Measurements from ENCODE around the gene DDC.

The DDC gene

DNA sequence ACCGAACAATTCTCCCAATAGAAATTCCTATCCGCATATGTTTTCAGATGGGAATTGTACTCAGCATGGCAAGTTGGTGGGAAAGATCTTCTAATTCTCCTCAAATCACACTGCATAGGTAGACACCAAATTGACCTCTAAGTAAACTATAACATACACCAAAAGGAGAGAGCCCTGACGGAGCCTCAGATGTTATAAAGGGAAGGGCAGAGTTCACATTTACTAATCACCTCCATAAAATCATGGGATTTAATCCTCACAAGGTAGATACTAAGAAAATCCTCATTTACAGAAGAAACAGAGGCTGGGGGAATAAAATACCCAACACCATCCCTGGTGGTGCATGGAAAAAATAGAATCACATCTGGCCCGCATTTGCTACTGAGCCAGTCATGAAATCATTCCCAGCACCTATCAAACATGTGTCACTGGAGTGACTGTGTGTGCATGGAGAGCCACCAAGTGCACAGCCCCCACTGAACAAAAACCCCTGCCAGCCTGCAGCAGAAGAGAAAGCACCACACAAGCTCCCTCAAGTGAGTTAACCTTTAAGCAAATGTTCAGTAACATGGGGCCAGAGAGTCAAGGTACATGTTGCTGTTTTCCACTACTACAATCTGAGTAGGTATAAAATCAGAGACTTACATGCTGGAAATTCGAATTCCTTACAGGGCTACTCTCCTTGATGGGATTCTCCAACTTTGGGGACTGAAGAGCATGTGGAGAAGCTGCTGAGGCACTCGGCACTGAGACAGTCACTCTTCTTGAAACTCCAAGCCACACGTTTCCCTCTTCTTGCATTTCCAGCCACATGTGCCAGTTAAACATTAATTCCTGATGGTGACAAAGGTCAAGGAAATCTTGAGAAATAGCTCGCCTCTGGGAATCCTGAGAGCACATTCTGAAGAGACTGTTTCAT is at the start of gene DDC:
TSS of gene DDC (minus strand) at position 766 of the 919 bp plus-strand sequence. CDS start 21,320 bp downstream, outside the sequence.
- no peak for DNase-seq (ENCODE audit: low spot score)

- DNase-seq (ENCODE audit: low spot score): no peak
Observed at GRCh38 chr7:50613473-50613872, 48.3 kb upstream of the DDC start.

DNA sequence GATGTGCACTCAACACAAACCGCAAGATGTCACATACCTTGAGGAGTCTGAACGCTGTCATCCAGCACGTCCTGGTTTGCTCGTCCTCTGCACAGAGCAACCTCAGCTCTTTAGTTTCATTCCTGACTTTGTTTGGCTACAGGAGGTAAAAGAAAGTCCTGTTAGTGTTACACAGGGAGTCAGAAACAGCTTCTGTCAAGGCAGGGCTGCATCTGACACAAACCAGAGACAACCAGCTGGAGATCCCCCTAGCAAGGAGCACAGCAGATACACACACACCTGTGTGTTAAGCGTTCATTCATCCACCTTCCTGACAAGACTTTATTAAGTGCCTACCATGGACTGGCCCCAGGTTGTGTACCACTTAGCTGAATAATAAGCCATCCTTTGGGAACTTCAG is 47.5 kb upstream of the DDC start:
- no peak for DNase-seq (ENCODE audit: low spot score)

DNA sequence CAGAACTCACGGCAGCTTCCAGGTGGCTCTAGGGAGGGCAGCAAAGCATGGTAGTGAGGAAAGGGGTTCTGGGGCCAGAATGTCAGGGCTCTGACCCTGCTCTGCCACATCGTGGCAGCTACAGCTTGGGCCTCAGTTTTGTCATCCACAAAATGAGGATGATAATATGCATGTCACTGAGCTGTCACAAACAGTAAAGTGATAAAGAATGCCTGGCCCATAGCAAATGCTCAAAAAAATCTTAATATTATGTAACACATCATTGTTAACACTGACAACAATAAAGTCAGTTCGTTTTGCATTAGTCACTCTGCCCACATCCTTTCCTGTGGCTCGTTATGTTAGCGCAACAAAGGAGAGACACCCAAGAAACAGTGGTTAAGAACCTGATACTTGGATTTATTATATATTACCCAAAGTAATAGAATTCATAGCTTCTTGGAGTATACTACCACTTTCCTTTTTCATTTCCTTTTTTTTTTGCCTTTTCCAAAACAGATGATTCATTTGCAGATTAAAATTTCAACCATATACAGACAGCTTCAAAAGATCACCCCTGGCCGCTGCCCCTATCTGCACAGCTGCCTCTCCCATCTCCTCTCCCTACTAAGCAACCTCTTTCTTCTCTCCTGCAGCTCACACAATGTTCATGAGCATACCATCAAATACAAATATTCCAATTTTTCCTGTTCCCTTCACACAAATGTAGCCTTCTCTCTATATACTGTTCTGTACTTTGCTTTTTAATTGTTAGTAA is 45.5 kb upstream of the DDC start:
- no peak for DNase-seq (ENCODE audit: low spot score)

DNA sequence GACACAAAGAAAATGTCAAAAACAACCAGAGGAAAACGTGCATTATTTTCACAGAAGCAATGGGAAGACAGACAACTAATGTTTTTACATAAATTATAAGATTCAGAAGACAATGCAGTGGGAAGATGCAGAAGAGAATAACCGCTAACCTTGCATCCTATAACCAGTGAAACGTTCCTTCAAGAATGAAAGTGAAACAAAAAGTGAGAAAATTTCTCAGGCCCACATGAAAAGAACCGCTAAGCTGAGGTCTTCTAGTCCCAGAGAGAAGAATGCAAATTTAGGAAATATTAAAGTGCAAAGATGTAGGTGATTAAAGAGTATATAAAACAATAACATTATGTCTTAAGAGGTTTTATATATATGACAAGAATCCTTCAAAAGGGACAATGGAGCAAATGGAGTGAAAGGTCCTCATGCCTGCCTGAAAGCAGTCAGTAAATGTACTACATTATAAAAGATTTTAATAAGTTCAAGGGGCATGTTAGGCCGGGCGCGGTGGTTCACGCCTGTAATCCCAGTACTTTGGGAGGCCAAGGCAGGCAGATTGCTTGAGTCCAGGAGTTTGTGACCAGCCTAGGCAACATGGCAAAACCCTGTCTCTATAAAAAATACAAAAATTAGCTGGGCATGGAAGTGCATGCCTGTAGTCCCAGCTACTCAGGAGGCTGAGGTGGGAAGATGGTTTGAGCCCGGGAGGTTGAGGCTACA is 43.1 kb upstream of the DDC start:
- no peak for DNase-seq (ENCODE audit: low spot score)

GRCh38 chr7:50607524-50608125 is 42.4 kb upstream of the DDC start:
- no peak for DNase-seq (ENCODE audit: low spot score)

- DNase-seq (ENCODE audit: low spot score): no peak
Observed at GRCh38 chr7:50605059-50605458, 39.9 kb upstream of the DDC start.

DNA sequence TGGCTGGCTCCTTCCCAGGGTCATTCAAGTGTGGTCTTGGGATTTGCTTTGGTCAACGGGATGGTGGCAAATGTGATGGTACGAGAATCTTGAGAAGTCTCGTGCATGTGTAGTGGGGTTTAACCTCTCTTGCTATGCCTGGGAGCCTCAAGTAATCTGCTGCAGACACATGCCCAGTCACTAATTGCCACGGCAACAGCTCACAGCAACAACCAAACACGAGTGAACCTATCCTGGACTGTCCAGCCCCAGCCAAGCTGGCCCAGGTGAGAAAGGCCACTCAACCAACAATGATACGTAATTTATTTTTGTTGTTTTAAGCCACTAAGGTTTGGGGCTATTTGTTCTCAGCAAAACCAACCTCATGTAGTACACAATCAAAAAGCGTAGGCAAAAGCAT is 38.1 kb upstream of the DDC start:
- no peak for DNase-seq (ENCODE audit: low spot score)

- DNase-seq (ENCODE audit: low spot score): no peak
Observed at GRCh38 chr7:50599385-50599784, 34.2 kb upstream of the DDC start.

DNA sequence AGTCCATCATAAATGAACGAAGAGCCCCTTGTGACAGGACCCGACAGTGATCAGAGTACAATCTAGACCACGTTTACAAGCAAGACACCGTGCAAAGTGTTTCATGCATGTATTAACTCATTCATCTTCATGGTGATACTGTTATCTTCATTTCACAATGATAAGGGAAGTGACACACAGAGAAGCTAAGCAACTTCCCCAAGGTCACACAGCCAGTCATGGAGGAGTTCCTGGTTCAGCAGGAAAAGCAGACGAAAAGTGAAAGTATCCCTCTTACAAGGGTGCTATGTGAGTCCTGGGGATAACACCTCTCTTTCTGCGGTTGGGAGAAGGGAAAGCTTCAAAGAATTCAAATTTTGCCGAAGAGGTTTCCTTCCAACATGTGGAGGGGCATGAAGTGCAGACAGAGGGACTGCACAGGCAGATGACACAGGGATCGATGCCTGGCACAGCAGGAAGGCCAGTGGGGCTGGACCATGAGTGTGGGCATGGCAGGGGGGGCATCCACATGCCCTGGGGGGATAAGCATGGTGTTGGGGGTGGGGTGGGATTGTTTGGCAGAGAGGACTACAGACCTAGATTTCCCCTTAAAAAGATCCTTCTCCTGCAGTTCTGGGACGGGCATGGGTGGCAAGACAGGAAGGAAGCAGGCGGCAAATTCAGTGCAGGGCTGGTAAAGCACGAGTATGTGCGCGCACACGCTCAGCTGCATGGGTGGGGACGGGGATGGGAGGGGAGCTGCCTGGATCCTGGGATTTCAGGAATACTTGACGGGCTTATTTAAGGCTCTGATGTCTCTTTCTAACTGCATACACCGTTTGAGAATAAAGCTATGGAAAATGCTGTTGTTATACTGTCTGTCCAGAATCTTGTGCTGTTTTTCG is 33.5 kb upstream of the DDC start:
- DNase-seq (ENCODE audit: low spot score): no peak

- DNase-seq (ENCODE audit: low spot score): no peak
Observed at GRCh38 chr7:50596484-50596883, 31.3 kb upstream of the DDC start.

GRCh38 chr7:50595491-50596102 is 30.4 kb upstream of the DDC start:
- no peak for DNase-seq (ENCODE audit: low spot score)

GRCh38 chr7:50594734-50595485 is 29.7 kb upstream of the DDC start:
- DNase-seq (ENCODE audit: low spot score): no peak

DNA sequence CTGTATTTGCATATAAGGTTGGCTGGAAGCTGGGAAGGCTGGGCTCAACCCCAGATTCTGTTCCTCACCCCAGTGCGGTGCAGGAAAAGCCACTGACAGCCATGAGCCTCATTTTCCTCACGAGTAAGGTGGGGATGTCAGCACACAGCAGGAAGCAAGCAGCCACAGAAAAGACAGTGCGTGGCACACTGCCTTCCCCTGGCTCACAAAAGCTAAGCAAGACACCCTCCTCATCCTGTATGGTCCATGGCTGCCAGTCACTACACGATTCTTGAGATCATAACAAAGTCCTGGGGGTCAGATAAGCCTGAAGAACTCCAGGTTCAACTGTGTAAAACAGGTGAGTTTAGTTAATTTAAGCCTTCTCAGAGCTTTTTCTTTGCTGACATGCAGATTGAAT is 28.9 kb upstream of the DDC start:
- DNase-seq (ENCODE audit: low spot score): no peak

- DNase-seq (ENCODE audit: low spot score): no peak
Observed at GRCh38 chr7:50592940-50593339, 27.7 kb upstream of the DDC start.

DNA sequence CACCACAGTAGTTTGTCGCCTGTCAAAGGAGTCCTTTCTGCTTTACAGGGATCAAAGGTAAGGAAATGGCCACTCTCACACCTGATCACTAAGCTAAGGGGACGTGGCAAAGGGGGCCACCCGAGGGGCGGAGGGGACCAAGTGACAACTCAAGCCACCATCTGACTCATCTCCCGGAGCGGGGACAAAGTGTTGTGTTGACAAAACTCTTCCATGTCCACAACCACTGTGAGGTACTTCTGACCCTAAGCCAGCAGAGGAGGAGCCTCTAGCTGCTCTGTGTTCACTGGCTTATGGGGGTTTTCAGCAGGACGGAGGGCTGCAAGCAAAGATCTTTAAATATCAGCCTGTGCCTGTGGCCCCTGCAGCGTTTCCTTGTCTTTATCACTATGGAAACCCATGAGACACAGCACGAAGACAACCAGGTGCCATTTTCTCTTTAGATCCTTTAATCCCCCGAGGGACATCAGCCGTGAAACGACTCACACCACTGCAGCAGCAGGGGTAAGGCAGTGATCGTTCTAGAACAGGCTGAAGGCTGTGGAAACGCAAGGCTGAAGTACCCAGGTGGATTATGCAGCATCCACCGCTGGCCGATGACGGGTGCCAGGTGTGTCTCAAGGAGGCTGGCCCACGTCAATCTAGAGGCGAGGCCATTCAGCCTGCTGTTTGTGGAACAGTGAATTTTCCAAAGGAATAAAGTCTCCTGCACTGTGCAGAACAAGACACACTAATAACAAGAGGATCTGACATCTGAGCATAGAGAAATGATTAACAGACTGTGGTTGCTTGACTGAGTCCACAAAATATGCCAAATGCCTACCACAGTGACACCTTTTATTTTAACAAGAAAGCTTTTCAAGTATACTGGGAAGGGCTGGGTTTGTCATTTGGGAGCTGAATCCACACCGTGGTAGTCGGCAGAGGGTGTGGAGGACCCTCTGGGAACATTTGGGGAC is 26.6 kb upstream of the DDC start:
- no peak for DNase-seq (ENCODE audit: low spot score)

DNA sequence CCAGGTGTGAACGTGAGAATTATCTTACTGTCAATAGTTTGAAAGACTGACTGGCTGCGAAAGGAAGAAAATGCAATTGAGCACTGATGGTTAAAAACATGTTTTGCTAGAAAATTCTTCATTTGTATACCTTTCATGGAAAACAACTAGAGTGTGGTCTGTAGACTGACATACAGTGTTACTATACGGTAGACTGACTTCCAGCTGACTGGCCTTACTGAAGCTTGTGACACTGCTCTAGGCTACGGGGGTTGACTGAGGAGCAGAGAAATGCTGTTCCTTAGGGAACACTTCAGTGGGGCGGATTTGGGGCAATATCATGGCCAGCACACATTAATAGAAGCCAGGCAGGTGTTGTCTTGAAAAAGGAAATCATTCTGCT is 25.9 kb upstream of the DDC start:
- DNase-seq (ENCODE audit: low spot score): no peak

GRCh38 chr7:50590535-50590934 is 25.3 kb upstream of the DDC start:
- no peak for DNase-seq (ENCODE audit: low spot score)

DNA sequence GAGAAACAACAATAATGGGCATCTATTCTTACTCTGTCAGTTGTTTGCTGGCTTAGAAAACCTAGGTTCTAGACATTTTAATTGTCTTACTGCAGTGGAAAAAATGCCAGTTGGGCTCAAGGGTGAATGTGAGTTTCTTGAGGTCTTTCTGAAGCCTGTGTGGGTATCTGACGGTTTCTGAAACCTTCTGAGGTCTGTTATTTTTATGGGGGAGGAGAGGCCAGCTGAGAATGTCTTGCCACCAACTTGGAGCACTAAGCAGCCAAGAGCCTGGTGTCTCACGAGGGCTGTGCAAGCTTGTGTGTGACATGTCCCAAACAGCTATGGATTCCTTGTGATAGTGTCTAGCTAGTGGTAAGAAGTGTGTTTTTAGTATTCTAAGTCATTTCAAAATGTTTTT is 24.2 kb upstream of the DDC start:
- DNase-seq (ENCODE audit: low spot score): no peak
